Measurements from ENCODE around the gene GYS2.

GYS2 gene

GRCh38 chr12:21547437-21547836 is 57.2 kb downstream of the GYS2 start:
- no peak for DNase-seq (ENCODE audit: low spot score)
- CTCF ChIA-PET: interaction anchor here (1.4 kb wide), 1 partner anchor 133 kb away, joined by 4 read pairs; no protein-coding TSS in a partner anchor
- no peak overlapping the region for H3K27ac ChIP-seq
- POLR2A ChIA-PET (ENCODE audit: low non-redundant PET): no interaction called here
- TF ChIP-seq CTCF (conservative IDR thresholded peaks at IDR 0.05; ENCODE audit: low read depth): no peak

- ChIA-PET POLR2A (ENCODE audit: low non-redundant PET) (no interaction called here), CTCF (interaction anchor here (0.6 to 1.4 kb wide), 2 partner anchors 134 to 1309 kb away, joined by 3 to 4 read pairs; no protein-coding TSS in a partner anchor)
- no peak for DNase-seq (ENCODE audit: low spot score)
- no peak overlapping the region for H3K27ac ChIP-seq
- no peak for TF ChIP-seq CTCF (conservative IDR thresholded peaks at IDR 0.05; ENCODE audit: low read depth)
Observed at GRCh38 chr12:21546716-21547115, 57.9 kb downstream of the GYS2 start.

GRCh38 chr12:21545557-21545956 is 59.1 kb downstream of the GYS2 start:
- ChIA-PET POLR2A (ENCODE audit: low non-redundant PET) (no interaction called here), CTCF (no interaction called here)
- TF ChIP-seq CTCF (conservative IDR thresholded peaks at IDR 0.05; ENCODE audit: low read depth): no peak
- no peak for DNase-seq (ENCODE audit: low spot score)
- H3K27ac ChIP-seq: no peak overlapping the region

- no peak for TF ChIP-seq CTCF (conservative IDR thresholded peaks at IDR 0.05; ENCODE audit: low read depth)
- no peak overlapping the region for H3K27ac ChIP-seq
- CTCF ChIA-PET: no interaction called here
- POLR2A ChIA-PET (ENCODE audit: low non-redundant PET): no interaction called here
- no peak for DNase-seq (ENCODE audit: low spot score)
Observed at GRCh38 chr12:21543151-21543550, 61.5 kb downstream of the GYS2 start.

GRCh38 chr12:21542403-21542802 is 62.2 kb downstream of the GYS2 start:
- DNase-seq (ENCODE audit: low spot score): no peak
- no peak overlapping the region for H3K27ac ChIP-seq
- POLR2A ChIA-PET (ENCODE audit: low non-redundant PET): no interaction called here
- TF ChIP-seq CTCF (conservative IDR thresholded peaks at IDR 0.05; ENCODE audit: low read depth): no peak
- CTCF ChIA-PET: no interaction called here

- DNase-seq (ENCODE audit: low spot score): no peak
- ChIA-PET CTCF (no interaction called here), POLR2A (ENCODE audit: low non-redundant PET) (no interaction called here)
- no peak overlapping the region for H3K27ac ChIP-seq
- no peak for TF ChIP-seq CTCF (conservative IDR thresholded peaks at IDR 0.05; ENCODE audit: low read depth)
Observed at GRCh38 chr12:21541773-21542172, 62.9 kb downstream of the GYS2 start.

- ChIA-PET POLR2A (ENCODE audit: low non-redundant PET) (no interaction called here), CTCF (interaction anchor here (0.8 kb wide), 1 partner anchor 80 kb away, joined by 5 read pairs; no protein-coding TSS in a partner anchor)
- H3K27ac ChIP-seq: no peak overlapping the region
- TF ChIP-seq CTCF (conservative IDR thresholded peaks at IDR 0.05; ENCODE audit: low read depth): no peak
- no peak for DNase-seq (ENCODE audit: low spot score)
Observed at GRCh38 chr12:21539797-21540196, 64.8 kb downstream of the GYS2 start.
